GM13976 (cell line): Measurements from ENCODE around the gene MGAT4A.

Experiments
- DNase-seq: peaks from one replicate; pipeline ENCODE4 v3.0.0; 2012; ENCODE audit warnings: low spot score
- CTCF ChIP-seq: IDR thresholded peaks from 2 replicates; pipeline ENCODE4 v1.5.1; 2012; ENCODE audit warnings: borderline replicate concordance, mild to moderate bottlenecking; ENCODE audit not compliant: insufficient read depth; ENCODE audit errors: extremely low read depth, missing control alignments, control extremely low read depth
- in situ Hi-C: fragments of 300-500 bp; cut with MboI; formaldehyde crosslinking; loops from one replicate; pipeline ENCODE4 v1.12.0; 2022; ENCODE audit warnings: low sequenced_read_pairs, mixed read lengths, inconsistent platforms; ENCODE audit not compliant: unreplicated experiment

Gene MGAT4A

GRCh38 chr2:98749066-98749450 lies 18.1 kb upstream of the MGAT4A start:
- no peak for TF ChIP-seq CTCF
- in situ Hi-C loops = no loop called here
- DNase-seq = no peak

DNA sequence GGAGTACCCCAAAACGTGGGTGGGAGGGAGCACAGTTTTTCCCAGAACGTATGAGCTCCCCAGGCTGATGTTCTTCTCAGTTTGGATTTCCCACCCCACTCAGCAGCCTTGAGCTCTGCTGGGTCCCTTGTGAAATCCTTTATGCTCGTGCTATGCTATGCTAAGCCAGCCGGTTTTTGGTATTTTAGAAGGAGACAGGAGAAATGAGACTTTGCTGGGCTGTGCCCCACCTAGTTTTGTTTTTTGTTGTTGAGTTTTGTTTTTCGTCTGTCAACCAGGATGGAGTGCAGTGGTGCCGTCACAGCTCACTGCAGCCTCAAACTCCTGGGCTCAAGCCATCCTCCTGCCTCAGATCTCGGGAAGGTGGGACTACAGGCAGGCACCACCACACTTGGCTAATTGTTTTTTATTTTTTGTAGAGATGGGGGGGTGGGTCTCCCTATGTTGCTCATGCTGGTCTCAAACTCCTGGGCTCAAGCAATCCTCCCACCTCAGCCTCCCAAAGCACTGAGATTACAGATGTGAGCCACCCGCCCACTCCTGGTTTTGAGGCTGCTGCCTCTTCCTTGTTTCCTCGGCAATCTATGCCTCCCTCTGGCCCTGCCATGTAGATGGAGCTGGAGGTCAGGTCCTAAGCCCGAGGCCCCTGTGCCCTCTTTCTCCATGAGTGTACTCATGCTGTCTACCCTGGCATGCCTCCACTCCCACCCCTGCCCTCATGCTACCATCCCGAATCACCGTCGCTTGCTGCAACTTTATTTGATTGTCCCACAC lies 17.5 kb upstream of the MGAT4A start:
- in situ Hi-C loops = no loop called here
- TF ChIP-seq CTCF = no peak
- no peak for DNase-seq

GRCh38 chr2:98747888-98748287 lies 17.0 kb upstream of the MGAT4A start:
- no peak for DNase-seq
- in situ Hi-C loops = no loop called here
- no peak for TF ChIP-seq CTCF

GRCh38 chr2:98746426-98746825 lies 15.5 kb upstream of the MGAT4A start:
- no peak for DNase-seq
- TF ChIP-seq CTCF = no peak
- in situ Hi-C loops = no loop called here

DNA sequence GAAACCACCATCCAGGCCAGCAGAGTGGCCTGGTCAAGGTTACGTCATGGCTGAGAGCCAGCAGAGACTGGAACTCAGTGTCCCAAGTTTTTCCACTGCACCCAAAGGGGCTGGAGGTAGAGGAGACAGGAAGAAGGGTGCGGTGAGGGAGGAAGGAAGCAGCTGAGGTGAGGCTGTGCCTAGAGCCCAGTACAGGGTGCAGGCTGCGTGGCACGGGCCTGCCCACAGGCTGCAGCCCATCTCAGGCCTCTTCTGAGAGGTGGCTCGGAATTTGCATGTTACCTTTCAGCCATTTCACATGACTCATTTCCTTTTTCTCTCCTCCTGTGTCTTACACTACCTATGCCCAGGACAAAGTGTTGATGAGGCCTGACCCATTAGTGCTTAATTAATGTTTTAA lies 13.7 kb upstream of the MGAT4A start:
- no peak for DNase-seq
- TF ChIP-seq CTCF = no peak
- in situ Hi-C loops = no loop called here

DNA sequence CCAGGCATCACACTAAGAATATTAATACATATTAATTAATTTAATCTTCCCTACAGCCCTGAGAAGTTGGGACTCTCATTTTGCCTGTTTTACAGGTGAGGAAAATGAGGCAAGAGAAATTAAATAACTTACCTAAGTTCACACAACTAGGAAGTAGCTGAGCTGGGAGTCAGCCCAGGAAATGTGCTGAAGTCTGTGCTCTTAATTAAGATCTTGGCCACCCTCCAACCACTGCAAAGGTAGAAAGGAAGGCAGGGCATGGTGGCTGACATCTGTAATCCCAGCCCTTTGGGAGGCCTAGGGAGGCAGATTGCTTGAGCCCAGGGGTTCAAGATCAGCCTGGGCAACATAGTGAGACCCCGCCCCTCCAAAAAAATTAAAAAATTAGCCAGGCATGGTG lies 12.9 kb upstream of the MGAT4A start:
- in situ Hi-C loops = no loop called here
- no peak for DNase-seq
- TF ChIP-seq CTCF = no peak
